Natural killer cell (primary cell): ENCODE results near the gene ANO10. TPM values are rescaled to one million over a fixed set of nuclear protein-coding genes. Genes with fewer than 3 reads are reported as not detected.

Experiments
- ATAC-seq, 3 donors: fragments of 150-1000 bp in 2 of 3; fragments of 200-7000 bp in 1 of 3; cut with Tn5 transposase; 1 replicate in 1 of 3; 2 replicates in 2 of 3; pipeline ENCODE4 v1.10.0; 2021; ENCODE audit warnings: mild to moderate bottlenecking in 2 of 3, moderate library complexity in 2 of 3
- DNase-seq, 2 donors: peaks; one replicate each; pipeline versions ENCODE4 v3.0.0 to v3.0.0-alpha.2; 2013 to 2021; ENCODE audit warnings: mixed read lengths in 1 of 2
- H3K27ac ChIP-seq: one replicate; pipeline ENCODE4 v1.5.1; 2013; ENCODE audit warnings: mild to moderate bottlenecking, low read length
- H3K27me3 ChIP-seq: one replicate; pipeline ENCODE4 v1.6.1; 2013; ENCODE audit warnings: low read length; ENCODE audit not compliant: control insufficient read depth, insufficient read depth
- H3K36me3 ChIP-seq: one replicate; pipeline ENCODE4 v1.6.1; 2013; ENCODE audit warnings: low read length; ENCODE audit not compliant: control insufficient read depth, insufficient read depth
- H3K4me1 ChIP-seq: one replicate; pipeline ENCODE4 v1.6.1; 2013; ENCODE audit warnings: low read length; ENCODE audit not compliant: control insufficient read depth, insufficient read depth
- H3K4me3 ChIP-seq: one replicate; pipeline ENCODE4 v1.5.1; 2013; ENCODE audit warnings: low read length
- H3K9me3 ChIP-seq: one replicate; pipeline ENCODE4 v1.6.1; 2013; ENCODE audit warnings: low read length; ENCODE audit not compliant: control insufficient read depth, insufficient read depth
- H3K27ac Mint-ChIP-seq, 2 donors: one replicate each; pipeline ENCODE4 v1.8.0; 2022; ENCODE audit warnings: mild to moderate bottlenecking in 2 of 2, mixed read lengths in 2 of 2, moderate library complexity in 1 of 2
- H3K27me3 Mint-ChIP-seq, 2 donors: one replicate each; pipeline ENCODE4 v1.8.0; 2022; ENCODE audit warnings: low read depth in 2 of 2, mixed read lengths in 2 of 2
- H3K36me3 Mint-ChIP-seq: one replicate; pipeline ENCODE4 v1.8.0; 2022; ENCODE audit warnings: mixed read lengths
- H3K4me1 Mint-ChIP-seq, 2 donors: one replicate each; pipeline ENCODE4 v1.8.0; 2022; ENCODE audit warnings: mixed read lengths in 2 of 2
- H3K4me3 Mint-ChIP-seq: one replicate; pipeline ENCODE4 v1.8.0; 2022; ENCODE audit warnings: mild to moderate bottlenecking, moderate library complexity, mixed read lengths
- H3K9me3 Mint-ChIP-seq, 2 donors: one replicate each; pipeline ENCODE4 v1.8.0; 2022; ENCODE audit warnings: mixed read lengths in 2 of 2
- CTCF ChIP-seq: fragments of 200-600 bp; IDR thresholded peaks from one replicate; pipeline ENCODE4 v1.8.0; 2022; ENCODE audit warnings: antibody characterized with exemption
- WGBS: methylation state at CpG from one replicate; pipeline ENCODE4 v1.1.7; 2013; ENCODE audit warnings: missing lambda C conversion rate; ENCODE audit not compliant: insufficient coverage; 5-methylcytosine and 5-hydroxymethylcytosine counted together
- intact Hi-C: fragments of 100-400 bp; cut with micrococcal nuclease; formaldehyde crosslinking; loops from one replicate; pipeline ENCODE4 v1.14.2; 2022
- total RNA-seq, 4 donors: library from RNA; stranded (reverse); fragments of 120-200 nt in 1 of 4; gene quantifications; one replicate each; pipeline versions ENCODE4 v1.2.3 to v1.2.4, GENCODE V29; 2013 to 2022

The ANO10 gene
- total RNA-seq, 3 donors from 2014 or later (not counting 1 experiment from before 2014, with no cell fraction given): 8.9 to 11.2 (median 10.9) TPM

GRCh38 chr3:43620831-43621655, 768 bp downstream of the ANO10 start:
- no peak for ATAC-seq
- no peak overlapping the region for H3K27ac ChIP-seq

GRCh38 chr3:43619588-43619987, 2.2 kb downstream of the ANO10 start:
- no peak for ATAC-seq
- Mint-ChIP-seq H3K27ac (no peak overlapping the region), H3K9me3 (no peaks in the 10 kb centered on the region), H3K4me1 (peaks cover 16 to 19% of the 10 kb centered on the region in 2 donors), H3K27me3 (peaks cover 0 to 2% of the 10 kb centered on the region in 2 donors), H3K36me3 (no peaks in the 10 kb centered on the region), H3K4me3 (peak overlapping the region; percentile 58)
- H3K27ac ChIP-seq: no peak overlapping the region
- TF ChIP-seq CTCF: no peak
- WGBS: 94% methylated on average over 4 of the region's 5 CpGs
- no peaks in the 10 kb centered on the region for H3K9me3 ChIP-seq
- H3K36me3 ChIP-seq: no peaks in the 10 kb centered on the region
- H3K4me3 ChIP-seq: no peak overlapping the region
- intact Hi-C loops: no loop called here
- H3K4me1 ChIP-seq: peaks cover 14% of the 10 kb centered on the region
- H3K27me3 ChIP-seq: no peaks in the 10 kb centered on the region
- DNase-seq: no peak

More at GRCh38 chr3:43620831-43621655, 768 bp downstream of the ANO10 start:
- H3K27me3 Mint-ChIP-seq: peaks cover 0 to 5% of the 10 kb centered on the region in 2 donors
- H3K27ac Mint-ChIP-seq: peak overlapping the region; percentile 77 to 85
- H3K4me3 Mint-ChIP-seq: peak overlapping the region; percentile 95
- H3K9me3 ChIP-seq: no peaks in the 10 kb centered on the region
- H3K36me3 Mint-ChIP-seq: no peaks in the 10 kb centered on the region
- H3K4me1 Mint-ChIP-seq: peaks cover 16 to 19% of the 10 kb centered on the region in 2 donors
- WGBS: 23% methylated on average over 24 of the region's 24 CpGs
- no peak for DNase-seq
- H3K4me1 ChIP-seq: peaks cover 14% of the 10 kb centered on the region
- TF ChIP-seq CTCF: no peak
- intact Hi-C loops: no loop called here
- H3K9me3 Mint-ChIP-seq: no peaks in the 10 kb centered on the region
- H3K36me3 ChIP-seq: no peaks in the 10 kb centered on the region
- peak overlapping the region; percentile 54 for H3K4me3 ChIP-seq
- H3K27me3 ChIP-seq: no peaks in the 10 kb centered on the region

GRCh38 chr3:43618142-43618541, 3.7 kb downstream of the ANO10 start:
- Histone ChIP-seq H3K9me3 (no peaks in the 10 kb centered on the region), H3K27ac (no peak overlapping the region), H3K4me1 (peaks cover 14% of the 10 kb centered on the region), H3K27me3 (no peaks in the 10 kb centered on the region), H3K4me3 (no peak overlapping the region), H3K36me3 (no peaks in the 10 kb centered on the region)
- ATAC-seq: no peak
- Mint-ChIP-seq H3K4me3 (no peak overlapping the region), H3K36me3 (no peaks in the 10 kb centered on the region), H3K27me3 (peaks cover 0 to 6% of the 10 kb centered on the region in 2 donors), H3K27ac (no peak overlapping the region), H3K9me3 (no peaks in the 10 kb centered on the region), H3K4me1 (peaks cover 16 to 19% of the 10 kb centered on the region in 2 donors)
- WGBS: 82% methylated on average over 1 of the region's 1 CpG
- no peak for DNase-seq
- TF ChIP-seq CTCF: no peak
- intact Hi-C loops: no loop called here
